DND-41 (cell line): Measurements from ENCODE around the gene PFKFB2.

ENCODE experiments used
- ATAC-seq: fragments of 200-7000 bp; cut with Tn5 transposase; 3 replicates; pipeline ENCODE4 v1.9.1; 2021; ENCODE audit warnings: low read depth; ENCODE audit not compliant: insufficient read depth
- DNase-seq: peaks from one replicate; pipeline ENCODE4 v3.0.0-alpha.2; 2020
- H2AFZ ChIP-seq: 2 replicates; pipeline ENCODE4 v1.6.0; 2012; ENCODE audit warnings: low read depth, low read length
- H3K27ac ChIP-seq: 2 replicates; pipeline ENCODE4 v1.5.1; 2012; ENCODE audit warnings: low read length, inconsistent platforms
- H3K27me3 ChIP-seq: fragments of 200-600 bp; sonication (generic); 2 replicates; pipeline ENCODE4 v1.6.0; 2012; ENCODE audit warnings: low read length, mild to moderate bottlenecking, inconsistent platforms; ENCODE audit not compliant: insufficient read depth, poor library complexity
- H3K36me3 ChIP-seq: 2 replicates; pipeline ENCODE4 v1.5.1; 2012; ENCODE audit warnings: low read length, inconsistent platforms; ENCODE audit not compliant: insufficient read depth
- H3K4me1 ChIP-seq: 2 replicates; pipeline ENCODE4 v1.5.1; 2012; ENCODE audit warnings: mild to moderate bottlenecking, low read length; ENCODE audit not compliant: insufficient read depth
- H3K4me2 ChIP-seq: 2 replicates; pipeline ENCODE4 v1.6.0; 2012; ENCODE audit warnings: mild to moderate bottlenecking, moderate library complexity, low read length, inconsistent platforms; ENCODE audit not compliant: insufficient read depth
- H3K4me3 ChIP-seq, 2 experiments: fragments of 200-600 bp in 1 of 2; shearing (Covaris generic) in 1 of 2; 2 replicates each; pipeline ENCODE4 v1.5.1; 2012 to 2016; ENCODE audit warnings: inconsistent platforms in 2 of 2, low read length in 2 of 2, mild to moderate bottlenecking in 2 of 2, low read depth in 1 of 2, moderate library complexity in 1 of 2
- H3K79me2 ChIP-seq: 2 replicates; pipeline ENCODE4 v1.6.0; 2012; ENCODE audit warnings: low read length, inconsistent platforms; ENCODE audit not compliant: insufficient read depth
- H3K9ac ChIP-seq: 2 replicates; pipeline ENCODE4 v1.6.0; 2012; ENCODE audit warnings: low read depth, mild to moderate bottlenecking, inconsistent platforms, low read length, moderate library complexity
- H3K9me3 ChIP-seq: 2 replicates; pipeline ENCODE4 v1.5.1; 2012; ENCODE audit warnings: low read length, moderate library complexity, mild to moderate bottlenecking, inconsistent platforms; ENCODE audit not compliant: insufficient read depth, severe bottlenecking
- H4K20me1 ChIP-seq: 2 replicates; pipeline ENCODE4 v1.6.0; 2012; ENCODE audit warnings: low read length; ENCODE audit not compliant: insufficient read depth
- EZH2 ChIP-seq: IDR thresholded peaks from 3 replicates; pipeline ENCODE4 v1.6.1; 2012; ENCODE audit warnings: borderline replicate concordance, low read depth, mild to moderate bottlenecking, moderate library complexity, low read length, inconsistent platforms; ENCODE audit not compliant: severe bottlenecking
- TF ChIP-seq, protein P1 (sequence below): IDR thresholded peaks from 2 replicates; pipeline ENCODE4 v1.5.1; 2012; ENCODE audit warnings: borderline replicate concordance, low read length, moderate library complexity, mild to moderate bottlenecking; ENCODE audit not compliant: poor library complexity, severe bottlenecking; ENCODE audit errors: extremely low read depth

The PFKFB2 gene

DNA sequence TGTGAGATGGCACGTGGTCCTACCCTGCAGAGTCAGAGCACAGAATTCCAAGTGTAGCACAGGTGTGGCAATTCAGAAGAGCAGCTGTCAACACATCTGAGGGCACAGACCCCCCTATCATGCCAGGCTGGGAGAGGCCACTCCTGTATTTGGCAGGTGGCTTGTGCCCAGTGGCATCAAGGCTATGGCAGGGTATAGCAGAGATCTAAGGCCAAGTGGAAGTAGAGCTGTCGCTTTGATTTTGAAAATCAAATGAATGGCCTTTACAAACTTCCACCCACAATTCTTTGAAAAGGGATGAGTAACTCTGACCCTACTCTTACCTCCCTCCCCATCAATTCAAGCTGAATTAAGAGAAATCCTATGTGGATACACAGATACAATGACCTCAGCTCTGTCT, 33.9 kb upstream of the PFKFB2 start:
- H4K20me1 ChIP-seq, result no peaks in the 10 kb centered on the region
- H2AFZ ChIP-seq, result no peak overlapping the region
- no peaks in the 10 kb centered on the region for H3K36me3 ChIP-seq
- no peaks in the 10 kb centered on the region for H3K4me1 ChIP-seq
- no peaks in the 10 kb centered on the region for H3K79me2 ChIP-seq
- no peak for TF ChIP-seq EZH2
- TF ChIP-seq, protein P1, sequence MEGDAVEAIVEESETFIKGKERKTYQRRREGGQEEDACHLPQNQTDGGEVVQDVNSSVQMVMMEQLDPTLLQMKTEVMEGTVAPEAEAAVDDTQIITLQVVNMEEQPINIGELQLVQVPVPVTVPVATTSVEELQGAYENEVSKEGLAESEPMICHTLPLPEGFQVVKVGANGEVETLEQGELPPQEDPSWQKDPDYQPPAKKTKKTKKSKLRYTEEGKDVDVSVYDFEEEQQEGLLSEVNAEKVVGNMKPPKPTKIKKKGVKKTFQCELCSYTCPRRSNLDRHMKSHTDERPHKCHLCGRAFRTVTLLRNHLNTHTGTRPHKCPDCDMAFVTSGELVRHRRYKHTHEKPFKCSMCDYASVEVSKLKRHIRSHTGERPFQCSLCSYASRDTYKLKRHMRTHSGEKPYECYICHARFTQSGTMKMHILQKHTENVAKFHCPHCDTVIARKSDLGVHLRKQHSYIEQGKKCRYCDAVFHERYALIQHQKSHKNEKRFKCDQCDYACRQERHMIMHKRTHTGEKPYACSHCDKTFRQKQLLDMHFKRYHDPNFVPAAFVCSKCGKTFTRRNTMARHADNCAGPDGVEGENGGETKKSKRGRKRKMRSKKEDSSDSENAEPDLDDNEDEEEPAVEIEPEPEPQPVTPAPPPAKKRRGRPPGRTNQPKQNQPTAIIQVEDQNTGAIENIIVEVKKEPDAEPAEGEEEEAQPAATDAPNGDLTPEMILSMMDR, result no peak
- no peaks in the 10 kb centered on the region for H3K9me3 ChIP-seq
- no peak overlapping the region for H3K27ac ChIP-seq
- H3K4me3 ChIP-seq, result no peak overlapping the region
- ATAC-seq (no peak), DNase-seq (no peak)
- no peak overlapping the region for H3K4me2 ChIP-seq
- no peak overlapping the region for H3K9ac ChIP-seq
- peaks cover 20% of the 10 kb centered on the region for H3K27me3 ChIP-seq

DNA sequence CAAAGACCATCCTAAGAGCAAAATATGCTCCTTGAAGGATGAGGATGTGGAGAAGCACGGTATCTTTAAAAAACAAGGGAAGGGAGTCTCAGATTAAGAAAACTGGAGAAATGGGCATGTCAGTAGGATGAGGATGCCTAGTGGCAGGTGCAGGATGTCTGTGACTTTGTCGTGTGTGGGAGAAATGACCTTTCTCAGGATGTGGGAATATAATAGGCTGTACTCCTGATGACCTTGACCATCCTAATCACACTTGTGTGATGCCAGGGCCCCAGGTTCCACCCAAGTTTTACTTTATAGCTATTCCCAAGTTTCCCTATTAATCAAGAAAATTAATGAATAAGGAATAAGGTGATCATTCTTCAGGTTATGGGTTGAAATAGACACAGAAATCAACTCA, 33.4 kb upstream of the PFKFB2 start:
- H2AFZ ChIP-seq, result no peak overlapping the region
- ATAC-seq (no peak), DNase-seq (no peak)
- no peaks in the 10 kb centered on the region for H3K4me1 ChIP-seq
- H3K27ac ChIP-seq, result no peak overlapping the region
- TF ChIP-seq, protein P1, result no peak
- no peak for TF ChIP-seq EZH2
- H3K36me3 ChIP-seq, result no peaks in the 10 kb centered on the region
- H3K9me3 ChIP-seq, result no peaks in the 10 kb centered on the region
- H3K4me3 ChIP-seq, result no peak overlapping the region
- H3K27me3 ChIP-seq, result peaks cover 20% of the 10 kb centered on the region
- H3K4me2 ChIP-seq, result no peak overlapping the region
- no peaks in the 10 kb centered on the region for H3K79me2 ChIP-seq
- no peaks in the 10 kb centered on the region for H4K20me1 ChIP-seq
- no peak overlapping the region for H3K9ac ChIP-seq

DNA sequence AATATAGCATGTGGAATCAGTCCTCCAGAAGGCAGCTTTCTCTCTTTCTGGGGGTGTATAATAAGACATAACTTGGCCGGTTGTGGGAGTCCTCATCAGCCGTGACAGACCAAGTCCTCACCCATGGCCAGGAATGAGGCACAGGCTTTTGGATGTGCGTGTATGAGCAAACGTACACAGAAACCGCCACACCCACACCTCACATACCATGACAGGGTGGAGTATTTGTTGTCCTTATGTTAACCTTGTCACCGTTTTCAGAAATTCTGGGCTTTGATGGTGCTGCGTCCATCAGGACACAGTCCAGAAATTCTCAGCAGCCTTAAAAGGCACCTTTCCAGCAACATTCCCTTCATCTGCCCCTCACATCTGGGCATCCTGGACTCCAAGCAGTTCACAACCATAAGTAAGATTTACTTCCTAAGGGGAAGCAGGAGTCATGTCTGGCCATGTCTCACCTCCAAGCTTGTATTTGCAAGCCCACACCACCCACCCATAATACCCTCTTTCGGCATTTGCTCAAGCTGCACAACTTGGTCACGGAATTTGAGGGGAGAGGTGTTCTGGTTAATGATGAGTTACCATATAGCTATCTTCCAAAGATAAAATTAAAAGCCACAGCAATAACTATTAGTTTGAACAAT, 32.9 kb upstream of the PFKFB2 start:
- Histone ChIP-seq H3K9ac (no peak overlapping the region), H3K9me3 (no peaks in the 10 kb centered on the region), H3K4me3 (no peak overlapping the region), H3K4me2 (no peak overlapping the region), H3K36me3 (no peaks in the 10 kb centered on the region), H2AFZ (no peak overlapping the region), H3K27me3 (peaks cover 16% of the 10 kb centered on the region), H3K27ac (no peak overlapping the region), H3K79me2 (no peaks in the 10 kb centered on the region), H3K4me1 (no peaks in the 10 kb centered on the region), H4K20me1 (no peaks in the 10 kb centered on the region)
- no peak for DNase-seq
- TF ChIP-seq EZH2, result no peak
- TF ChIP-seq, protein P1, result no peak
- ATAC-seq, result no peak

DNA sequence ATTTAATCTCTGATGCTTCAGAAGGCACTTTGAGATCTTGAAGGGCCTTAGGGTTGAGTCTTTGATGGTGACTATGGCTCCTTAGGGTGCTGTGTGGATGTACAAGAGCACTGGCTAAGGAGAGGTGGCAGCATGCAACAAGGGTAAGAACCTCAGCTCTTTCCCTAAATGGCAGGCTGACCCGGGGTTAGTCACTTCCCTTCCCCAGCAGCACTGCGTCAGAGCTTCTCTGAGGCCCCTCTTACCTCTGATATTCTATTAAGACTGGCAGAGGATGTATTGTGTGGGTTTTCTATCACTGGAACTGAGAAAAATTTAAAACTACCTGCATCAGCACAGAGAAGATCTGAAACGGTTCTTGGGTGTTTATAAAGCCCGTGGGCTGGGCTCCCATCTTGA, 32.4 kb upstream of the PFKFB2 start:
- no peaks in the 10 kb centered on the region for H3K36me3 ChIP-seq
- no peaks in the 10 kb centered on the region for H3K4me1 ChIP-seq
- no peak overlapping the region for H3K9ac ChIP-seq
- no peaks in the 10 kb centered on the region for H4K20me1 ChIP-seq
- H3K27ac ChIP-seq, result no peak overlapping the region
- ATAC-seq (no peak), DNase-seq (no peak)
- H3K9me3 ChIP-seq, result no peaks in the 10 kb centered on the region
- H2AFZ ChIP-seq, result no peak overlapping the region
- no peak overlapping the region for H3K4me3 ChIP-seq
- TF ChIP-seq EZH2, result no peak
- TF ChIP-seq, protein P1, result no peak
- peaks cover 12% of the 10 kb centered on the region for H3K27me3 ChIP-seq
- no peak overlapping the region for H3K4me2 ChIP-seq
- no peaks in the 10 kb centered on the region for H3K79me2 ChIP-seq
